ENCODE results near the gene EVPL.

The EVPL gene

GRCh38 chr17:75980188-75981018 lies 46.7 kb downstream of the EVPL start:
- Histone ChIP-seq H3K4ac (ENCODE audit: low read length) (no peak overlapping the region), H3K4me2 (ENCODE audit: insufficient read depth, low read length, poor library complexity, severe bottlenecking) (peak overlapping the region; percentile 65), H3K23ac (ENCODE audit: low read depth, low read length, poor library complexity) (no peak overlapping the region), H3K14ac (ENCODE audit: low read length) (no peak overlapping the region), H3K79me1 (ENCODE audit: low read depth, low read length) (no peaks in the 10 kb centered on the region), H3K4me1 (ENCODE audit: control insufficient read depth in 2 of 2, insufficient read depth in 1 of 2, low read depth in 1 of 2, low read length in 2 of 2) (no peaks in the 10 kb centered on the region), H4K8ac (ENCODE audit: low read depth, low read length) (no peak overlapping the region), H3K4me3 (ENCODE audit: low read length in 2 of 2) (peak overlapping the region; percentile 67 to 83), H3K36me3 (replicated peaks in 1 of 2; ENCODE audit: control insufficient read depth in 2 of 2, insufficient read depth in 2 of 2, low read length in 2 of 2) (peaks cover 0 to 3% of the 10 kb centered on the region in 2 donors), H2BK5ac (ENCODE audit: low read length) (peak overlapping the region; percentile 95), H2AK5ac (ENCODE audit: low read depth, low read length) (peak overlapping the region; percentile 49), H2BK15ac (ENCODE audit: low read length) (no peak overlapping the region), H3K18ac (ENCODE audit: low read length) (no peak overlapping the region), H4K91ac (ENCODE audit: low read depth, low read length, poor library complexity) (no peak overlapping the region), H3K9me3 (replicated peaks in 1 of 2; ENCODE audit: control insufficient read depth in 2 of 2, insufficient read depth in 1 of 2, low read depth in 1 of 2, low read length in 2 of 2) (no peaks in the 10 kb centered on the region), H3K27ac (replicated peaks; ENCODE audit: low read length) (peak overlapping the region; percentile 100), H2AFZ (ENCODE audit: low read length) (peak overlapping the region; percentile 93), H3K9ac (ENCODE audit: low read depth, low read length, poor library complexity) (no peak overlapping the region), H3K27me3 (ENCODE audit: control insufficient read depth in 3 of 3, insufficient read depth in 3 of 3, low read depth in 1 of 3, low read length in 3 of 3) (no peaks in the 10 kb centered on the region), H2BK120ac (ENCODE audit: low read depth, low read length) (peak overlapping the region; percentile 10), H2BK12ac (ENCODE audit: low read length) (no peak overlapping the region)
- no peak for DNase-seq (ENCODE audit: low spot score)
- no CpG with 5 or more reads among the region's 18 CpGs for whole genome bisulfite sequencing, 2 donors (ENCODE audit: extremely low coverage in 2 of 2, insufficient read length in 2 of 2, insufficient replicate concordance in 1 of 2)

- Histone ChIP-seq H2AK5ac (ENCODE audit: low read depth, low read length) (peak overlapping the region; percentile 49), H3K9me3 (replicated peaks in 1 of 2; ENCODE audit: control insufficient read depth in 2 of 2, insufficient read depth in 1 of 2, low read depth in 1 of 2, low read length in 2 of 2) (no peaks in the 10 kb centered on the region), H3K4ac (ENCODE audit: low read length) (no peak overlapping the region), H4K8ac (ENCODE audit: low read depth, low read length) (no peak overlapping the region), H3K79me1 (ENCODE audit: low read depth, low read length) (no peaks in the 10 kb centered on the region), H3K14ac (ENCODE audit: low read length) (no peak overlapping the region), H2BK5ac (ENCODE audit: low read length) (peak overlapping the region; percentile 95), H2AFZ (ENCODE audit: low read length) (peak overlapping the region; percentile 93), H3K18ac (ENCODE audit: low read length) (peak overlapping the region; percentile 88), H2BK15ac (ENCODE audit: low read length) (no peak overlapping the region), H2BK120ac (ENCODE audit: low read depth, low read length) (peak overlapping the region; percentile 10), H3K4me3 (ENCODE audit: low read length in 2 of 2) (peak overlapping the region; percentile 67 to 83), H3K4me2 (ENCODE audit: insufficient read depth, low read length, poor library complexity, severe bottlenecking) (peak overlapping the region; percentile 65), H3K4me1 (ENCODE audit: control insufficient read depth in 2 of 2, insufficient read depth in 1 of 2, low read depth in 1 of 2, low read length in 2 of 2) (no peaks in the 10 kb centered on the region), H3K9ac (ENCODE audit: low read depth, low read length, poor library complexity) (peak overlapping the region; percentile 80), H3K27ac (replicated peaks; ENCODE audit: low read length) (peak overlapping the region; percentile 100), H2BK12ac (ENCODE audit: low read length) (no peak overlapping the region), H3K23ac (ENCODE audit: low read depth, low read length, poor library complexity) (peak overlapping the region; percentile 12), H3K27me3 (ENCODE audit: control insufficient read depth in 3 of 3, insufficient read depth in 3 of 3, low read depth in 1 of 3, low read length in 3 of 3) (no peaks in the 10 kb centered on the region), H4K91ac (ENCODE audit: low read depth, low read length, poor library complexity) (no peak overlapping the region), H3K36me3 (replicated peaks in 1 of 2; ENCODE audit: control insufficient read depth in 2 of 2, insufficient read depth in 2 of 2, low read length in 2 of 2) (peaks cover 0 to 3% of the 10 kb centered on the region in 2 donors)
- no peak for DNase-seq (ENCODE audit: low spot score)
- WGBS, 2 donors (ENCODE audit: extremely low coverage in 2 of 2, insufficient read length in 2 of 2, insufficient replicate concordance in 1 of 2) = no CpG with 5 or more reads among the region's 19 CpGs
Observed at GRCh38 chr17:75979705-75980187, 47.4 kb downstream of the EVPL start.

- peak within 1 kb of the TSS; percentile 91 for H3K9ac ChIP-seq (ENCODE audit: low read depth, low read length, poor library complexity)
- peak within 1 kb of the TSS; percentile 12 for H3K23ac ChIP-seq (ENCODE audit: low read depth, low read length, poor library complexity)
- no peaks in the 10 kb centered on the region for H3K27me3 ChIP-seq (ENCODE audit: control insufficient read depth in 3 of 3, insufficient read depth in 3 of 3, low read depth in 1 of 3, low read length in 3 of 3)
- H3K14ac ChIP-seq (ENCODE audit: low read length) = peak within 1 kb of the TSS; percentile 66
- peak within 1 kb of the TSS; percentile 49 for H2AK5ac ChIP-seq (ENCODE audit: low read depth, low read length)
- H2AFZ ChIP-seq (ENCODE audit: low read length) = peak within 1 kb of the TSS; percentile 93
- H3K27ac ChIP-seq (replicated peaks; ENCODE audit: low read length) = peak within 1 kb of the TSS; percentile 100
- peak within 1 kb of the TSS; percentile 100 for H3K18ac ChIP-seq (ENCODE audit: low read length)
- peak within 1 kb of the TSS; percentile 95 for H2BK5ac ChIP-seq (ENCODE audit: low read length)
- no peak within 1 kb of the TSS for H2BK12ac ChIP-seq (ENCODE audit: low read length)
- no peaks in the 10 kb centered on the region for H3K9me3 ChIP-seq (replicated peaks in 1 of 2; ENCODE audit: control insufficient read depth in 2 of 2, insufficient read depth in 1 of 2, low read depth in 1 of 2, low read length in 2 of 2)
- no peak within 1 kb of the TSS for H4K8ac ChIP-seq (ENCODE audit: low read depth, low read length)
- no peak within 1 kb of the TSS for H3K4ac ChIP-seq (ENCODE audit: low read length)
- peak within 1 kb of the TSS; percentile 67 to 87 for H3K4me3 ChIP-seq (ENCODE audit: low read length in 2 of 2)
- H3K36me3 ChIP-seq (replicated peaks in 1 of 2; ENCODE audit: control insufficient read depth in 2 of 2, insufficient read depth in 2 of 2, low read length in 2 of 2) = peaks cover 0 to 7% of the 10 kb centered on the region in 2 donors
- peak within 1 kb of the TSS; percentile 70 for H2BK15ac ChIP-seq (ENCODE audit: low read length)
- no peak within 1 kb of the TSS for H4K91ac ChIP-seq (ENCODE audit: low read depth, low read length, poor library complexity)
- peak within 1 kb of the TSS; percentile 10 for H2BK120ac ChIP-seq (ENCODE audit: low read depth, low read length)
- WGBS, 2 donors (ENCODE audit: extremely low coverage in 2 of 2, insufficient read length in 2 of 2, insufficient replicate concordance in 1 of 2) = no CpG with 5 or more reads among the region's 72 CpGs
- peak within 1 kb of the TSS; percentile 90 for H3K4me2 ChIP-seq (ENCODE audit: insufficient read depth, low read length, poor library complexity, severe bottlenecking)
- no peaks in the 10 kb centered on the region for H3K4me1 ChIP-seq (ENCODE audit: control insufficient read depth in 2 of 2, insufficient read depth in 1 of 2, low read depth in 1 of 2, low read length in 2 of 2)
- DNase-seq (ENCODE audit: low spot score) = peak; percentile 96
- H3K79me1 ChIP-seq (ENCODE audit: low read depth, low read length) = no peaks in the 10 kb centered on the region
Observed at GRCh38 chr17:75978938-75979704, 48.0 kb downstream of the EVPL start, which contains the start of the genes ACOX1 and TEN1. Gene ACOX1 (minus strand): TSS chr17:75979166. CDS start chr17:75979073, 93 bp downstream. Gene TEN1 (plus strand): TSS chr17:75979240. CDS start chr17:75986193, 6,953 bp downstream.
